Measurements from ENCODE around the gene AKAP6. TPM values are rescaled to one million over a fixed set of nuclear protein-coding genes. Genes with fewer than 3 reads are reported as not detected.

The AKAP6 gene
- total RNA-seq, 1 donor from 2014 or later = 0.53 TPM

GRCh38 chr14:32702562-32702961 lies 373.5 kb downstream of the AKAP6 start:
- H3K4me3 Mint-ChIP-seq = no peak overlapping the region
- ATAC-seq (ENCODE audit: low read depth) (peak; percentile 85), DNase-seq (peak; percentile 14)
- ChIA-PET CTCF (no interaction called here), POLR2A (no interaction called here)
- peak overlapping the region; percentile 80 for H3K27ac Mint-ChIP-seq
- H3K27me3 Mint-ChIP-seq = no peaks in the 10 kb centered on the region
- intact Hi-C loops (cut with micrococcal nuclease) = no loop called here
- no peaks in the 10 kb centered on the region for H3K36me3 Mint-ChIP-seq (ENCODE audit: low read depth)
- peaks cover 13% of the 10 kb centered on the region for H3K4me1 Mint-ChIP-seq
- TF ChIP-seq, protein P1, sequence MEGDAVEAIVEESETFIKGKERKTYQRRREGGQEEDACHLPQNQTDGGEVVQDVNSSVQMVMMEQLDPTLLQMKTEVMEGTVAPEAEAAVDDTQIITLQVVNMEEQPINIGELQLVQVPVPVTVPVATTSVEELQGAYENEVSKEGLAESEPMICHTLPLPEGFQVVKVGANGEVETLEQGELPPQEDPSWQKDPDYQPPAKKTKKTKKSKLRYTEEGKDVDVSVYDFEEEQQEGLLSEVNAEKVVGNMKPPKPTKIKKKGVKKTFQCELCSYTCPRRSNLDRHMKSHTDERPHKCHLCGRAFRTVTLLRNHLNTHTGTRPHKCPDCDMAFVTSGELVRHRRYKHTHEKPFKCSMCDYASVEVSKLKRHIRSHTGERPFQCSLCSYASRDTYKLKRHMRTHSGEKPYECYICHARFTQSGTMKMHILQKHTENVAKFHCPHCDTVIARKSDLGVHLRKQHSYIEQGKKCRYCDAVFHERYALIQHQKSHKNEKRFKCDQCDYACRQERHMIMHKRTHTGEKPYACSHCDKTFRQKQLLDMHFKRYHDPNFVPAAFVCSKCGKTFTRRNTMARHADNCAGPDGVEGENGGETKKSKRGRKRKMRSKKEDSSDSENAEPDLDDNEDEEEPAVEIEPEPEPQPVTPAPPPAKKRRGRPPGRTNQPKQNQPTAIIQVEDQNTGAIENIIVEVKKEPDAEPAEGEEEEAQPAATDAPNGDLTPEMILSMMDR (IDR thresholded peaks at IDR 0.05) = no peak
- H3K9me3 Mint-ChIP-seq = no peaks in the 10 kb centered on the region

- ATAC-seq (ENCODE audit: low read depth) (no peak), DNase-seq (no peak)
- intact Hi-C loops (cut with micrococcal nuclease) = no loop called here
- Mint-ChIP-seq H3K27me3 (no peaks in the 10 kb centered on the region), H3K27ac (no peak overlapping the region), H3K4me3 (no peak overlapping the region), H3K9me3 (no peaks in the 10 kb centered on the region), H3K36me3 (ENCODE audit: low read depth) (no peaks in the 10 kb centered on the region), H3K4me1 (peaks cover 13% of the 10 kb centered on the region)
- ChIA-PET POLR2A (no interaction called here), CTCF (no interaction called here)
- TF ChIP-seq, protein P1 (IDR thresholded peaks at IDR 0.05) = no peak
These were observed 374.1 kb downstream of the AKAP6 start for GRCh38 chr14:32703183-32703621.

DNA sequence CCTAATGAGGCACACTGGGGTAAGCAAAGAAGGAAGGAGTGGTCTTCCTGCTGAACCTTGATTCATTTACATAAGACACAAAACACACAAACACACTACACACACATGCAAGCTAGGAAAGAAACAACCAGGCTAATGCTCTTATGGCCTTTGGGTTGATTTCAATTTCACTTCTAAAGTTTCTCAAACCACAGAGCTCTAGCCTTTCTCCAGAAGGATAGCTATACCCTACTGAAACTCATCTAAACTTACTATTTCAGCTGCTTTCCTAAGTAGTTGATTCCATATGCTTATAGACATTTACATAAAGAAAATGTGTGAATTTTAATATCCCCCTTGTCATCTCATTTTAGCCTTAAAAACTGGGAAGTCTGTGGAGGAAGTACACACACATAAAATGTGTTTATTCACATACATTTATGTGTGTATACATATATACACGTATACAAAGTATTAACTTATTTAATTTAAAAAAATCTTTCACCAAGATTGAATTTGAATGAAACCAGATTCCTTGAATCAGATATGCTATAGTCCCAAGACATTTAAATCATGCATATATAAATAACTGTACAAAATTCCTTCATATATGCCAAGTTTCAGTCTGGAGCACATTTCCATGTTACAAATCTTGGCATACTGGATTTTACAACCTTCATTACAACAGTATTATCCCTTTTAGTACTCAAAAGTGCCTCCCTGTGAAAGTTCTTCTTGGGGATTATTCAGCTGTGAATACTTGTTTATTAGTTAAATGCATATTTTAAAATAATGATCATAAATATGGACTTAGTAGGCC lies 377.8 kb downstream of the AKAP6 start:
- no peak for DNase-seq
- POLR2A ChIA-PET = no interaction called here
- H3K27me3 Mint-ChIP-seq = no peaks in the 10 kb centered on the region
- intact Hi-C loops (cut with micrococcal nuclease) = no loop called here
- no peak overlapping the region for H3K4me3 Mint-ChIP-seq
- ATAC-seq (ENCODE audit: low read depth) = no peak
- peaks cover 13% of the 10 kb centered on the region for H3K4me1 Mint-ChIP-seq
- no peak overlapping the region for H3K27ac Mint-ChIP-seq
- no peaks in the 10 kb centered on the region for H3K36me3 Mint-ChIP-seq (ENCODE audit: low read depth)
- H3K9me3 Mint-ChIP-seq = no peaks in the 10 kb centered on the region
- CTCF ChIA-PET = no interaction called here
- TF ChIP-seq, protein P1 (IDR thresholded peaks at IDR 0.05) = no peak

GRCh38 chr14:32707742-32708500 lies 378.8 kb downstream of the AKAP6 start:
- TF ChIP-seq, protein P1 (IDR thresholded peaks at IDR 0.05) = no peak
- DNase-seq = no peak
- ChIA-PET CTCF (no interaction called here), POLR2A (no interaction called here)
- Mint-ChIP-seq H3K36me3 (ENCODE audit: low read depth) (no peaks in the 10 kb centered on the region), H3K27ac (no peak overlapping the region), H3K4me1 (peaks cover 6% of the 10 kb centered on the region), H3K27me3 (no peaks in the 10 kb centered on the region), H3K9me3 (no peaks in the 10 kb centered on the region), H3K4me3 (no peak overlapping the region)
- intact Hi-C loops (cut with micrococcal nuclease) = no loop called here
- ATAC-seq (ENCODE audit: low read depth) = no peak

- TF ChIP-seq, protein P1 (IDR thresholded peaks at IDR 0.05) = no peak
- ChIA-PET POLR2A (no interaction called here), CTCF (no interaction called here)
- Mint-ChIP-seq H3K27ac (no peak overlapping the region), H3K4me3 (no peak overlapping the region), H3K36me3 (ENCODE audit: low read depth) (no peaks in the 10 kb centered on the region), H3K9me3 (no peaks in the 10 kb centered on the region), H3K4me1 (no peaks in the 10 kb centered on the region), H3K27me3 (no peaks in the 10 kb centered on the region)
- no peak for DNase-seq
- no peak for ATAC-seq (ENCODE audit: low read depth)
- intact Hi-C loops (cut with micrococcal nuclease) = no loop called here
These were observed 379.9 kb downstream of the AKAP6 start for GRCh38 chr14:32709027-32709426.
